Sigmoid colon (tissue), 7 donors: ENCODE measurements around the gene HIBADH. TPM values are rescaled to one million over a fixed set of nuclear protein-coding genes. Genes with fewer than 3 reads are reported as not detected.

Experiments used
- DNase-seq: peaks from one replicate; pipeline ENCODE4 v3.0.0-alpha.2; 2019
- H3K27ac ChIP-seq, 4 donors: fragments of 200-600 bp; sonication (generic); one replicate each; pipeline ENCODE4 v1.5.1; 2016 to 2019; ENCODE audit warnings: mild to moderate bottlenecking in 1 of 4
- H3K27me3 ChIP-seq, 3 donors: fragments of 200-600 bp; sonication (generic); one replicate each; pipeline ENCODE4 v1.5.1; 2019; ENCODE audit warnings: mild to moderate bottlenecking in 1 of 3
- H3K36me3 ChIP-seq, 4 donors: fragments of 200-600 bp; sonication (generic); one replicate each; pipeline ENCODE4 v1.5.1; 2016 to 2019
- H3K4me1 ChIP-seq, 4 donors: fragments of 200-600 bp; sonication (generic); one replicate each; pipeline ENCODE4 v1.5.1; 2017 to 2019
- H3K4me3 ChIP-seq, 4 donors: fragments of 200-600 bp; sonication (generic); one replicate each; pipeline ENCODE4 v1.5.1; 2017 to 2019; ENCODE audit warnings: mild to moderate bottlenecking in 2 of 4, moderate library complexity in 1 of 4
- H3K9me3 ChIP-seq, 4 donors: fragments of 200-600 bp in 3 of 4; sonication (generic) in 3 of 4; one replicate each; pipeline versions ENCODE4 v1.5.1 to v1.6.1; 2013 to 2019
- CTCF ChIP-seq, 4 experiments: fragments of 450-650 bp in 3 of 4; fragments of 200-600 bp in 1 of 4; IDR thresholded peaks; one replicate each; pipeline ENCODE4 v1.5.1; 2016 to 2019; ENCODE audit warnings: antibody characterized with exemption in 4 of 4, mild to moderate bottlenecking in 3 of 4, moderate library complexity in 2 of 4
- EP300 ChIP-seq, 4 donors: sonication (generic); formaldehyde crosslinking; IDR thresholded peaks; one replicate each; pipeline ENCODE4 v1.6.1; 2017; ENCODE audit warnings: antibody characterized with exemption in 4 of 4
- POLR2A ChIP-seq, 2 donors: fragments of 450-650 bp; IDR thresholded peaks; one replicate each; pipeline ENCODE4 v1.6.1; 2016; ENCODE audit warnings: antibody characterized with exemption in 2 of 2, mild to moderate bottlenecking in 2 of 2, moderate library complexity in 2 of 2
- POLR2AphosphoS5 ChIP-seq, 4 donors: sonication (generic); formaldehyde crosslinking; IDR thresholded peaks; one replicate each; pipeline ENCODE4 v1.6.1; 2017; ENCODE audit warnings: antibody characterized with exemption in 4 of 4
- WGBS, 2 donors: extraction: QIAGEN DNeasy Blood & Tissue Kit; methylation state at CpG; one replicate each; pipeline ENCODE4 v1.1.7; 2013; 5-methylcytosine and 5-hydroxymethylcytosine counted together
- intact Hi-C: fragments of 100-400 bp; cut with DNase I; formaldehyde crosslinking; loops from one replicate; pipeline ENCODE4 v1.15.1; 2023
- polyA plus RNA-seq, 3 donors: library from polyadenylated mRNA; stranded (reverse); fragments of 200-250 nt; gene quantifications; one replicate each; pipeline ENCODE4 v1.2.3, GENCODE V29; 2013
- total RNA-seq, 4 donors: library from RNA; depleted of rRNA; stranded (reverse); fragments of >200 nt; gene quantifications; one replicate each; pipeline ENCODE4 v1.1.0, GENCODE V29; 2016
- donor health status: healthy with polysubstance abuse.
- donor health status: Bipolar disorder and iron deficiency.
- donor health status: healthy.

Gene HIBADH
- total and polyA plus RNA-seq, 7 donors: 23.4 to 89.5 (median 63.5) TPM

GRCh38 chr7:27576360-27576944 lies 86.2 kb downstream of the HIBADH start:
- no peaks in the 10 kb centered on the region for H3K4me1 ChIP-seq
- no peaks in the 10 kb centered on the region for H3K27me3 ChIP-seq
- intact Hi-C loops: loop anchor here (2.0 to 10.0 kb wide), 3 partner anchors 346 to 518 kb away; no protein-coding TSS in a partner anchor
- no peak overlapping the region for H3K27ac ChIP-seq
- TF ChIP-seq POLR2AphosphoS5 (IDR thresholded peaks at IDR 0.05) (no peak), CTCF (IDR thresholded peaks at IDR 0.05) (peak in 3 of 4 experiments; percentile 23 to 58 (median 47))
- H3K9me3 ChIP-seq: no peaks in the 10 kb centered on the region
- 92 to 94% methylated on average over 3 of the region's 3 CpGs for WGBS, 2 donors
- H3K36me3 ChIP-seq: no peaks in the 10 kb centered on the region
- DNase-seq: no peak
- no peak overlapping the region for H3K4me3 ChIP-seq

- no peak overlapping the region for H3K4me3 ChIP-seq
- H3K27ac ChIP-seq: no peak overlapping the region
- no peaks in the 10 kb centered on the region for H3K36me3 ChIP-seq
- no peaks in the 10 kb centered on the region for H3K27me3 ChIP-seq
- 75 to 84% methylated on average over 3 of the region's 3 CpGs for WGBS, 2 donors
- TF ChIP-seq EP300 (IDR thresholded peaks at IDR 0.05) (no peak), POLR2A (IDR thresholded peaks at IDR 0.05) (no peak), CTCF (IDR thresholded peaks at IDR 0.05) (no peak), POLR2AphosphoS5 (IDR thresholded peaks at IDR 0.05) (no peak)
- intact Hi-C loops: loop anchor here (2.0 to 10.0 kb wide), 3 partner anchors 347 to 519 kb away; no protein-coding TSS in a partner anchor
- no peak for DNase-seq
- H3K9me3 ChIP-seq: no peaks in the 10 kb centered on the region
- no peaks in the 10 kb centered on the region for H3K4me1 ChIP-seq
Observed at GRCh38 chr7:27575613-27576012, 87.1 kb downstream of the HIBADH start.

- Histone ChIP-seq H3K27ac (no peak overlapping the region), H3K9me3 (no peaks in the 10 kb centered on the region), H3K36me3 (no peaks in the 10 kb centered on the region), H3K4me3 (no peak overlapping the region), H3K4me1 (no peaks in the 10 kb centered on the region), H3K27me3 (no peaks in the 10 kb centered on the region)
- no peak for DNase-seq
- no peak for TF ChIP-seq EP300 (IDR thresholded peaks at IDR 0.05)
- no peak for TF ChIP-seq POLR2A (IDR thresholded peaks at IDR 0.05)
- no peak for TF ChIP-seq CTCF (IDR thresholded peaks at IDR 0.05)
- intact Hi-C loops: no loop called here
Observed at GRCh38 chr7:27569106-27569505, 93.6 kb downstream of the HIBADH start.

DNA sequence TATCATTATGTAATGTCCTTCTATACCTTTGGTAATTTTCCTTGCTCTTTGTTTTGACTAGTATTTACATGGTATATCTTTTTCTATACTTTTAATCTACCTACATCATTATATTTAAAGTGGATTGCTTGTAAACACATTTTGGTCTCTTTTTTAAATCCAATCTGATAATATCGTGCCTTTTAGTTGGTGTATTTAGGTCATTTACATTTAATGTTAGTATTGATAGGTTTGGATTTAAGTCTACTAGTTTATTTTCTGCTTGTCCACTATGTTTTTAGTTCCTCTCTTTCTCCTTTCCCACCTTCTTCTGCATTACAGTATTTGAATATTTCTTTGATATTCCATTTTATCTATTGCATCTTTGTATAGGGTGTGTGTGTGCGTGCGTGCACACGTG lies 95.4 kb downstream of the HIBADH start:
- no peaks in the 10 kb centered on the region for H3K4me1 ChIP-seq
- no peaks in the 10 kb centered on the region for H3K36me3 ChIP-seq
- no peak overlapping the region for H3K4me3 ChIP-seq
- no peak for DNase-seq
- H3K27me3 ChIP-seq: no peaks in the 10 kb centered on the region
- no peak overlapping the region for H3K27ac ChIP-seq
- TF ChIP-seq POLR2A (IDR thresholded peaks at IDR 0.05) (no peak), POLR2AphosphoS5 (IDR thresholded peaks at IDR 0.05) (no peak), CTCF (IDR thresholded peaks at IDR 0.05) (no peak), EP300 (IDR thresholded peaks at IDR 0.05) (no peak)
- peaks cover 0 to 5% (median 0%) of the 10 kb centered on the region in 4 donors for H3K9me3 ChIP-seq
- WGBS, 2 donors: 98 to 99% methylated on average over 4 of the region's 4 CpGs
- intact Hi-C loops: no loop called here
